HG03103 (cell line): ENCODE results near the gene SCAPER.
"Not testable (repeated sequence)": the region's sequence is repeated elsewhere in the genome, so short reads cannot be mapped to it uniquely, and the experiment has no call there.

ENCODE experiments used
- ATAC-seq: cut with Tn5 transposase; IDR thresholded peaks from one replicate; pipeline ENCODE4 v1.9.1; 2021; ENCODE audit warnings: low read depth; ENCODE audit not compliant: unreplicated experiment

SCAPER gene

DNA sequence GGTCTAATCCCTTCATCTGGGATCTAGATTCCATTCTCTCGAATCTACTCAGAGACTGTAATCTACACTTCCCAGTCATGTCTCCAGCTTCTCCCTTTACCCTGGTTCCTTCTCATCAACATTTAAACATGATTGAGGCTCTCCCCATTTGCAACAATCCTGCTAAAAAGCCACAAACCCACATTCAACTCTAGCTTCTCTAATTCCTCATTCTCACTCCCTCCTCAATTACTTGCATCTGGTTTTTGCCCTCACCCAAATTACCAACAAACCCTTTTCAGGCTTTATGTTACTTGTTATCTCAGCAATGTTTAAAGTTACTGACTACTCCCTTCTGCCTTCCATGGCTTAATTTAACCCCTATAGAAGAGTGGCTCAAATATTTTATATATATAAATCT lies 605.4 kb downstream of the SCAPER start:
- no peak for ATAC-seq

DNA sequence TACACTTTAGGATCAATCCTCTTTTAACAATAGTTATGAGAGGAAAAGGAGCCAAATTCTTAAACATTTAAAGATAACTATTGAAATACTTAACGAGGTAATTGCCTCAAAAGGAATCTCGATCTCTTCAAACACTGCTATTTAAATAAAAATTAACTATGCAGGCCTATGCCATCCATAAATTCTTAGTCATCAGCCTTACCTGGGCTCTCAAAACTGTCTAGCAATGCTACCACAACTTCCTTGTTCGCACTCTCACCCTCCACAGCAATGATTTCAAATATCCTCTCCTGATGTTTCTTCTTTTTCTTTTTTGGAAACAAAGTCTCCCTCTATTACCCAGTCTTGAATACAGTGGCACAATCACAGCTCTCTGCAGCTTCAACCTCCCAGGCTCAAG lies 606.2 kb downstream of the SCAPER start:
- no peak for ATAC-seq

DNA sequence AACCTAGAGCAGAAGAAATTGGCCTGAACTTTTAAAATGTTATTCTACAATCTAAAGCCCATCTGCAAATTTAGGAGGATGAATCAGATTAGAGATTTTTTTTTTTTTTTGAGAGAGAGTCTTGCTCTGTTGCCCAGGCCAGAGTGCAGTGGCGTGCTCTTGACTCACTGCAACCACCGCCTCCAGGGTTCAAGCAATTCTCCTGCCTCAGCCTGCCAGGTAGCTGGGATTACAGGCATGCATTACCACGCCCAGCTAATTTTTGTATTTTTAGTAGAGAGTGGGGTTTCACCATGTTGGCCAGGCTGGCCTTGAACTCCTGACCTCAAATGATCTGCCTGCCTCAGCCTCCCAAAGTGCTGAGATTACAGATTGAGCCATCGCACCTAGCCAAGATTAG lies 607.2 kb downstream of the SCAPER start:
- not testable (repeated sequence) for ATAC-seq
